Measurements from ENCODE around the gene FAM53A. TPM values are rescaled to one million over a fixed set of nuclear protein-coding genes. Genes with fewer than 3 reads are reported as not detected.
A peak's percentile ranks its signal among the peaks of the same experiment; 100 is the strongest.

Gene FAM53A
- total and polyA plus RNA-seq, 2 of the 13 experiments (the other 11 are each of a cell fraction or from before 2014, with no cell fraction given) = 0.48 to 1.1 TPM

- TF ChIP-seq BCL3 (CRISPR knock-in tag; IDR thresholded peaks at IDR 0.05) = peak; percentile 54; the same call in 1 of the 2 replicates
- no peak for TF ChIP-seq ZNF292 (CRISPR knock-in tag; IDR thresholded peaks at IDR 0.05; ENCODE audit: borderline replicate concordance, low read depth)
- TF ChIP-seq ZNF503 (CRISPR knock-in tag; IDR thresholded peaks at IDR 0.05) = no peak
- TF ChIP-seq RELA (CRISPR knock-in tag; IDR thresholded peaks at IDR 0.05) = 0 out of 2 replicates have a peak, but pooled peaks have one; percentile 49
- TF ChIP-seq ZFX (CRISPR knock-in tag; IDR thresholded peaks at IDR 0.05; ENCODE audit: low read depth) = peak; percentile 41; the same call in 1 of the 2 replicates
- TF ChIP-seq ATAD3A (CRISPR knock-in tag; IDR thresholded peaks at IDR 0.05) = no peak
- TF ChIP-seq ZNF75D (CRISPR knock-in tag; IDR thresholded peaks at IDR 0.05; ENCODE audit: borderline replicate concordance) = no peak
- TF ChIP-seq XRCC5 (optimal IDR thresholded peaks at IDR 0.05; ENCODE audit: low read length) = peak; percentile 60
These were observed 55.0 kb downstream of the FAM53A start (continued) for GRCh38 chr4:1628892-1629698.

All from HepG2 (cell line).